ENCODE measurements around the gene RBMS3. TPM values are rescaled to one million over a fixed set of nuclear protein-coding genes. Genes with fewer than 3 reads are reported as not detected.

RBMS3 gene
- total RNA-seq, 1 donor from 2014 or later: 0.47 TPM

- Histone ChIP-seq H2AFZ (replicated peaks) (no peak overlapping the region), H3K4me2 (no peak overlapping the region), H3K9me3 (ENCODE audit: low read depth) (no peaks in the 10 kb centered on the region), H3F3A (ENCODE audit: low read depth) (no peaks in the 10 kb centered on the region), H3K4me3 (no peak overlapping the region), H3K27me3 (no peaks in the 10 kb centered on the region), H3K4me1 (no peaks in the 10 kb centered on the region), H3K79me2 (ENCODE audit: low read depth) (no peaks in the 10 kb centered on the region), H3K9ac (no peak overlapping the region), H4K20me1 (ENCODE audit: low read depth) (no peaks in the 10 kb centered on the region), H3K27ac (no peak overlapping the region), H3K36me3 (no peaks in the 10 kb centered on the region)
- Mint-ChIP-seq H3K27me3 (ENCODE audit: insufficient read depth, low read depth) (no peaks in the 10 kb centered on the region), H3K27ac (no peak overlapping the region), H3K4me1 (peaks cover 24% of the 10 kb centered on the region), H3K9me3 (no peaks in the 10 kb centered on the region), H3K4me3 (no peak overlapping the region), H3K36me3 (no peaks in the 10 kb centered on the region)
- TF ChIP-seq CTCF (IDR thresholded peaks at IDR 0.05): no peak
- TF ChIP-seq EZH2phosphoT487 (IDR thresholded peaks at IDR 0.05): no peak
- TF ChIP-seq EZH2 (IDR thresholded peaks at IDR 0.05): no peak
- DNase-seq (ENCODE audit: low spot score): no peak
Observed at GRCh38 chr3:29597376-29598008, 316.6 kb downstream of the RBMS3 start.

- Histone ChIP-seq H3K27me3 (no peaks in the 10 kb centered on the region), H3K4me1 (no peaks in the 10 kb centered on the region), H3K4me3 (no peak overlapping the region), H3K27ac (no peak overlapping the region), H3F3A (ENCODE audit: low read depth) (no peaks in the 10 kb centered on the region), H3K9ac (no peak overlapping the region), H4K20me1 (ENCODE audit: low read depth) (no peaks in the 10 kb centered on the region), H3K9me3 (ENCODE audit: low read depth) (no peaks in the 10 kb centered on the region), H3K36me3 (no peaks in the 10 kb centered on the region), H2AFZ (replicated peaks) (no peak overlapping the region), H3K4me2 (no peak overlapping the region), H3K79me2 (ENCODE audit: low read depth) (no peaks in the 10 kb centered on the region)
- Mint-ChIP-seq H3K9me3 (no peaks in the 10 kb centered on the region), H3K4me3 (no peak overlapping the region), H3K36me3 (no peaks in the 10 kb centered on the region), H3K27ac (no peak overlapping the region), H3K4me1 (peaks cover 22% of the 10 kb centered on the region), H3K27me3 (ENCODE audit: insufficient read depth, low read depth) (no peaks in the 10 kb centered on the region)
- no peak for DNase-seq (ENCODE audit: low spot score)
- TF ChIP-seq EZH2phosphoT487 (IDR thresholded peaks at IDR 0.05): no peak
- no peak for TF ChIP-seq EZH2 (IDR thresholded peaks at IDR 0.05)
Observed at GRCh38 chr3:29601861-29602585, 321.2 kb downstream of the RBMS3 start.

- Mint-ChIP-seq H3K9me3 (no peaks in the 10 kb centered on the region), H3K4me3 (no peak overlapping the region), H3K4me1 (no peaks in the 10 kb centered on the region), H3K27ac (no peak overlapping the region), H3K27me3 (ENCODE audit: insufficient read depth, low read depth) (no peaks in the 10 kb centered on the region), H3K36me3 (no peaks in the 10 kb centered on the region)
- no peak overlapping the region for H3K4me3 ChIP-seq
- no peaks in the 10 kb centered on the region for H3K9me3 ChIP-seq (ENCODE audit: low read depth)
- DNase-seq (ENCODE audit: low spot score): no peak
- H3K4me2 ChIP-seq: no peak overlapping the region
- H3K27ac ChIP-seq: no peak overlapping the region
- H3F3A ChIP-seq (ENCODE audit: low read depth): no peaks in the 10 kb centered on the region
- no peaks in the 10 kb centered on the region for H3K4me1 ChIP-seq
- no peaks in the 10 kb centered on the region for H3K79me2 ChIP-seq (ENCODE audit: low read depth)
- no peaks in the 10 kb centered on the region for H3K36me3 ChIP-seq
- no peak overlapping the region for H3K9ac ChIP-seq
- TF ChIP-seq EZH2 (IDR thresholded peaks at IDR 0.05) (no peak), EZH2phosphoT487 (IDR thresholded peaks at IDR 0.05) (no peak), CTCF (IDR thresholded peaks at IDR 0.05) (no peak)
- no peak overlapping the region for H2AFZ ChIP-seq (replicated peaks)
- H3K27me3 ChIP-seq: no peaks in the 10 kb centered on the region
- no peaks in the 10 kb centered on the region for H4K20me1 ChIP-seq (ENCODE audit: low read depth)
Observed at GRCh38 chr3:29605845-29606244, 325.0 kb downstream of the RBMS3 start.

GRCh38 chr3:29606416-29606815 lies 325.5 kb downstream of the RBMS3 start:
- no peaks in the 10 kb centered on the region for H3K4me1 ChIP-seq
- H3K4me2 ChIP-seq: no peak overlapping the region
- H3K4me3 ChIP-seq: no peak overlapping the region
- H3K27me3 Mint-ChIP-seq (ENCODE audit: insufficient read depth, low read depth): no peaks in the 10 kb centered on the region
- no peaks in the 10 kb centered on the region for H3K36me3 Mint-ChIP-seq
- H3K9me3 Mint-ChIP-seq: no peaks in the 10 kb centered on the region
- no peaks in the 10 kb centered on the region for H3K79me2 ChIP-seq (ENCODE audit: low read depth)
- no peak overlapping the region for H3K27ac Mint-ChIP-seq
- no peaks in the 10 kb centered on the region for H3K9me3 ChIP-seq (ENCODE audit: low read depth)
- no peak for TF ChIP-seq CTCF (IDR thresholded peaks at IDR 0.05)
- TF ChIP-seq EZH2 (IDR thresholded peaks at IDR 0.05): no peak
- TF ChIP-seq EZH2phosphoT487 (IDR thresholded peaks at IDR 0.05): no peak
- H3K27me3 ChIP-seq: no peaks in the 10 kb centered on the region
- H4K20me1 ChIP-seq (ENCODE audit: low read depth): no peaks in the 10 kb centered on the region
- H2AFZ ChIP-seq (replicated peaks): no peak overlapping the region
- H3K4me3 Mint-ChIP-seq: no peak overlapping the region
- H3K4me1 Mint-ChIP-seq: no peaks in the 10 kb centered on the region
- no peaks in the 10 kb centered on the region for H3F3A ChIP-seq (ENCODE audit: low read depth)
- no peaks in the 10 kb centered on the region for H3K36me3 ChIP-seq
- H3K9ac ChIP-seq: no peak overlapping the region
- DNase-seq (ENCODE audit: low spot score): no peak
- no peak overlapping the region for H3K27ac ChIP-seq
